Esophagus squamous epithelium (tissue), 5 donors: ENCODE data around the gene IMMP2L. TPM values are rescaled to one million over a fixed set of nuclear protein-coding genes. Genes with fewer than 3 reads are reported as not detected.
"Not testable (repeated sequence)": the region's sequence is repeated elsewhere in the genome, so short reads cannot be mapped to it uniquely, and the experiment has no call there.

Experiments used
- DNase-seq: peaks from one replicate; lab custom pipeline; 2025; lab: John Stamatoyannopoulos, UW
- H3K27ac ChIP-seq, 4 donors: fragments of 200-600 bp; sonication (generic); one replicate each; pipeline ENCODE4 v1.5.1; 2016 to 2019; ENCODE audit warnings: mild to moderate bottlenecking in 1 of 4
- H3K27me3 ChIP-seq, 4 donors: fragments of 200-600 bp; sonication (generic); 1 replicate in 3 of 4; 2 replicates in 1 of 4; pipeline versions ENCODE4 v1.5.1 to v1.6.0; 2017 to 2021; ENCODE audit warnings: antibody characterized with exemption in 1 of 4
- H3K36me3 ChIP-seq, 3 donors: fragments of 200-600 bp; sonication (generic); one replicate each; pipeline ENCODE4 v1.5.1; 2016 to 2019
- H3K4me1 ChIP-seq, 3 donors: fragments of 200-600 bp; sonication (generic); one replicate each; pipeline ENCODE4 v1.5.1; 2017 to 2019
- H3K4me3 ChIP-seq, 4 donors: fragments of 200-600 bp; sonication (generic); 1 replicate in 3 of 4; 2 replicates in 1 of 4; pipeline ENCODE4 v1.5.1; 2016 to 2019; ENCODE audit warnings: mild to moderate bottlenecking in 2 of 4, moderate library complexity in 1 of 4
- H3K9me3 ChIP-seq, 3 donors: fragments of 200-600 bp; sonication (generic); one replicate each; pipeline ENCODE4 v1.5.1; 2016 to 2019
- POLR2A ChIP-seq, 4 donors: fragments of 450-650 bp; IDR thresholded peaks; one replicate each; pipeline ENCODE4 v1.6.1; 2017; ENCODE audit warnings: antibody characterized with exemption in 4 of 4, mild to moderate bottlenecking in 4 of 4, moderate library complexity in 3 of 4
- WGBS, 2 donors: methylation state at CpG; one replicate each; pipeline ENCODE4 v1.1.5; 2018; 5-methylcytosine and 5-hydroxymethylcytosine counted together
- intact Hi-C: fragments of 100-400 bp; cut with DNase I; formaldehyde crosslinking; loops from one replicate; pipeline ENCODE4 v1.15.0; 2022
- total RNA-seq, 4 donors: library from RNA; depleted of rRNA; stranded (reverse); fragments of >200 nt; gene quantifications; one replicate each; pipeline ENCODE4 v1.1.0, GENCODE V29; 2016
- TF ChIP-seq, protein P1 (sequence below), 6 experiments: fragments of 450-650 bp in 4 of 6; fragments of 200-600 bp in 2 of 6; sonication (generic) in 2 of 6; IDR thresholded peaks; one replicate each; pipeline ENCODE4 v1.5.1; 2016 to 2019; ENCODE audit warnings: antibody characterized with exemption in 6 of 6, mild to moderate bottlenecking in 4 of 6, moderate library complexity in 4 of 6
- donor health status: DM: yes; HTN: yes; CAD: no.

Gene IMMP2L
- 10 to 100 TPM in 1 of 4 donors, 1 to 10 TPM in 3; 1.6 to 21.7 (median 5.4) TPM for total RNA-seq

DNA sequence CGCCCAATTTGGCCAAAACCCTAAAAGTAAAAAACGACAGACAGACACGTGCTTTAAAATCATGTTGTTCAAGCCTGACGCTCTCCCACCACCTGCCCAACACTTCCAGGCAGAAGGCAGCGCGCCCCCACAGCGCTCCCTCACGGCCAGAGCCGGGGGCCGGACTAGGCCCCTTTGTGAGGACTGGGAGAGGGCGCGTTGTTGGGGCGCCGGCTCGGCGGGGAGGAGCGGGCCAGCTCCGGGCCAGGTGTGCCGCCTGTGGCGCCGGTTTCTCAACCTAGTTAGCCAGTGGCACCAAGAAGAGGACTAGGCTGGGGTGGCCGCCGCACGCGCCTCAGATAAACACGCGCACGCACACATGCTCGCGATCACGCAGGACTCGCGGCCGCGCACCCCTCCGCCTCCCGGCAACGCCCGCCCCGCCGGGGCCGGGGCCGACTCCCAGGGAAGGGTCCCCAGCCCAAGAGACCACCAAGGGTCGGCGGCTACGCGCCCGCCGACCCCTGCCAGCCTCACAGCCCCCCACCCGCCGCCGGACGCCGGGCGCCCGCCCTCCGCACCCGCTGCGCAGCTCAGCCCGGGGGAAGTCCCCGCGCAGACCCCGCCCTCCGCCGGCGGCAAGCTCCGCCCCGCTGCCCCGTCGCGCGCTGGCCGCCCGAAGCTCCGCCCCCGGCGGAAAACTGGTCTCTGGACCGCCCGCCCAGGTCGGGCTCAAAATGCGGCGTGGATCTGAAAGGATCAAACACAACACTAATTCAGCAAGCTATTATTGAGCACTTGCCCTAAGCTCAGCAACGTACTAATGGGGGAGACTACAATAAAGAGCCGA is at the start of gene IMMP2L:
Gene IMMP2L (minus strand): TSS at position 589 of the 829 bp plus-strand sequence.
- H3K4me1 ChIP-seq: peaks cover 7 to 29% (median 10%) of the 10 kb centered on the region in 3 donors
- H3K4me3 ChIP-seq: peak within 1 kb of the TSS; percentile 62 to 85 (median 82)
- peak; percentile 9 for DNase-seq
- H3K27me3 ChIP-seq: no peaks in the 10 kb centered on the region
- WGBS, 2 donors: 0 to 1% methylated on average over 7 to 8 of the region's 84 CpGs
- H3K9me3 ChIP-seq: no peaks in the 10 kb centered on the region
- peak in 2 of 4 donors; percentile 70 to 76 for TF ChIP-seq POLR2A (IDR thresholded peaks at IDR 0.05)
- TF ChIP-seq, protein P1, sequence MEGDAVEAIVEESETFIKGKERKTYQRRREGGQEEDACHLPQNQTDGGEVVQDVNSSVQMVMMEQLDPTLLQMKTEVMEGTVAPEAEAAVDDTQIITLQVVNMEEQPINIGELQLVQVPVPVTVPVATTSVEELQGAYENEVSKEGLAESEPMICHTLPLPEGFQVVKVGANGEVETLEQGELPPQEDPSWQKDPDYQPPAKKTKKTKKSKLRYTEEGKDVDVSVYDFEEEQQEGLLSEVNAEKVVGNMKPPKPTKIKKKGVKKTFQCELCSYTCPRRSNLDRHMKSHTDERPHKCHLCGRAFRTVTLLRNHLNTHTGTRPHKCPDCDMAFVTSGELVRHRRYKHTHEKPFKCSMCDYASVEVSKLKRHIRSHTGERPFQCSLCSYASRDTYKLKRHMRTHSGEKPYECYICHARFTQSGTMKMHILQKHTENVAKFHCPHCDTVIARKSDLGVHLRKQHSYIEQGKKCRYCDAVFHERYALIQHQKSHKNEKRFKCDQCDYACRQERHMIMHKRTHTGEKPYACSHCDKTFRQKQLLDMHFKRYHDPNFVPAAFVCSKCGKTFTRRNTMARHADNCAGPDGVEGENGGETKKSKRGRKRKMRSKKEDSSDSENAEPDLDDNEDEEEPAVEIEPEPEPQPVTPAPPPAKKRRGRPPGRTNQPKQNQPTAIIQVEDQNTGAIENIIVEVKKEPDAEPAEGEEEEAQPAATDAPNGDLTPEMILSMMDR (IDR thresholded peaks at IDR 0.05): peak in 3 of 6 experiments; percentile 5 to 24 (median 10)
- H3K27ac ChIP-seq: peak within 1 kb of the TSS; percentile 82 to 92 (median 90)
- H3K36me3 ChIP-seq: peaks cover 0 to 12% (median 0%) of the 10 kb centered on the region in 3 donors
- intact Hi-C loops: no loop called here

DNA sequence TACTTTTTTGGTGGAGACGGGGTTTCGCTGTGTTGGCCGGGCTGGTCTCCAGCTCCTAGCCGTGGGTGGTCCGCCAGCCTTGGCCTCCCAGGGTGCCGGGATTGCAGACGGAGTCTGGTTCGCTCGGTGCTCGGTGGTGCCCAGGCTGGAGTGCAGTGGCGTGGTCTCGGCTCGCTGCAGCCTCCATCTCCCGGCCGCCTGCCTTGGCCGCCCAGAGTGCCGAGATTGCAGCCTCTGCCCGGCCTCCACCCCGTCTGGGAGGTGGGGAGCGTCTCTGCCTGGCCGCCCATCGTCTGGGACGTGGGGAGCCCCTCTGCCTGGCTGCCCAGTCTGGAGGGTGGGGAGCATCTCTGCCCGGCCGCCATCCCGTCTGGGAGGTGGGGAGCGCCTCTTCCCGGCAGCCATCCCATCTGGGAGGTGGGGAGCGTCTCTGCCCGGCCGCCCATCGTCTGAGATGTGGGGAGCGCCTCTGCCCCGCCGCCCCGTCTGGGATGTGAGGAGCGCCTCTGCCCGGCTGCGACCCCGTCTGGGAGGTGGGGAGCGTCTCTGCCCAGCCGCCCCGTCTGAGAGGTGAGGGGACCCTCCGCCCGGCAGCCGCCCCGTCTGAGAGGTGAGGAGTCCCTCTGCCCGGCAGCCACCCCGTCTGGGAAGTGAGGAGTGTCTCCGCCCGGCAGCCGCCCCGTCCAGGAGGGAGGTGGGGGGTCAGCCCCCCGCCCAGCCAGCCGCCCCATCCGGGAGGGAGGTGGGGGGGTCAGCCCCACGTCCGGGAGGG is 47.4 kb upstream of the IMMP2L start:
- intact Hi-C loops: not testable (repeated sequence)

DNA sequence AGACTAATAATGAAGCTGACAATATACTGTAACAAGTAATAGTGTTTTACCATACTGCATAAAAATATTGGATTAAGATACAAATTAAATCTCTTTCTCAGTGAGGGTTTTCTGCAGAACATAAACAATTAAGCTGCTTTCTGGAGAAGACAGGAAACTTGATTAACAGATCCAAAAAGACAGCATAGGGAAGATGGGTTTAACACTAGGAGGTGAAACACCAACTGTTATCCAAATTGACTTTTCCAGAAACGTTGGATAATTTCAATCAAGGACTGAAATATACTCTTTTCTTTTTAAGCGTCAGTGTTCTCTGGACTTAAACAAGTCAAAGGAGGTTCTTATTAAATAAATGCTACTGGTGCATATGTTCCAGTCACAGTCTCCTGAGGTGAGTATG is 45.3 kb upstream of the IMMP2L start:
- no peaks in the 10 kb centered on the region for H3K36me3 ChIP-seq
- H3K4me1 ChIP-seq: no peaks in the 10 kb centered on the region
- no peak overlapping the region for H3K4me3 ChIP-seq
- intact Hi-C loops: no loop called here
- H3K27me3 ChIP-seq: no peaks in the 10 kb centered on the region
- H3K27ac ChIP-seq: no peak overlapping the region
- 68 to 72% methylated on average over 2 of the region's 2 CpGs for WGBS, 2 donors
- no peaks in the 10 kb centered on the region for H3K9me3 ChIP-seq
- DNase-seq: no peak
- TF ChIP-seq, protein P1 (IDR thresholded peaks at IDR 0.05): no peak
- no peak for TF ChIP-seq POLR2A (IDR thresholded peaks at IDR 0.05)

More for the DNA sequence above, 47.4 kb upstream of the IMMP2L start:
- WGBS, 2 donors: no CpG with 5 or more reads among the region's 58 CpGs
- DNase-seq, H3K4me3 ChIP-seq, H3K4me1 ChIP-seq, H3K27ac ChIP-seq, H3K9me3 ChIP-seq, H3K36me3 ChIP-seq, H3K27me3 ChIP-seq: not testable (repeated sequence)

DNA sequence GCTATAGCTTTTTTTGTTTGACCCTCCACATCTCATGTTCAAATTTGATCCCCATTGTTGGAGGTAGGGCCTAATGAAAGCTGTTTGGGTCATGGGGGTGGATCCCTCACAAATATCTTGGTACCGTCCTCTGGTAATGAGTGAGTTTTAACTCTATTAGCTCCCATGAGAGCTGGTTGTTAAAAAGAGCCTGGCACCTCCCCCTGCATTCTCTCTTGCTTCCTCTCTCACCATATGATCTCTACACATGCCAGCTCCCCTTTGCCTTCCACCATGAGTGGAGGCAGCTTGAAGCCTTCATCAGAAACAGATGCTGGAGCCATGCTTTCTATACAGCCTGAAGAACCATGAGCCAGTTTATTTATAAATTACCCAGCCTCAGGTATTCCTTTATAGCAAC is 43.0 kb upstream of the IMMP2L start:
- intact Hi-C loops: no loop called here
- no peak for DNase-seq
- Histone ChIP-seq H3K27ac (no peak overlapping the region), H3K36me3 (no peaks in the 10 kb centered on the region), H3K4me1 (no peaks in the 10 kb centered on the region), H3K4me3 (no peak overlapping the region), H3K27me3 (no peaks in the 10 kb centered on the region), H3K9me3 (no peaks in the 10 kb centered on the region)
- 23 to 50% methylated on average over 1 of the region's 1 CpG for WGBS, 2 donors
- TF ChIP-seq POLR2A (IDR thresholded peaks at IDR 0.05): no peak
- TF ChIP-seq, protein P1 (IDR thresholded peaks at IDR 0.05): no peak

DNA sequence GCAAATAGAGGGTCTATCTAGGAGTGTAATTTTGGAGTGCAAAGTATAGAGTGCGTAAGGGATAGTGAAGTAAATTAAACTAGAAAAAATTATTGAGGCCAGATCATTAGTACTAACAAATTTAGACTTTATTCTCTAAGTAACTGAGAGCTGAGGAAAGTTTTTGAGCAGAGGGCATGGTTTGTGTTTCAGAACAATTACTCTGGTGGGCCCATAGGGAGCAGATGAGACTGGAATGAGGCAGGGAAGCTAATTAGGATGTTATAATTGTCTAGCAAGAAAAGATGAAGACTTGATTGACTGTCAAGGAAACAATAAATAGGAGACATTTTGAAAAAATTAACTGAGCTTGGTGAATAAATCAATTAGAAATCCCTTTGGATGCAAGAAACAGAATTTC is 37.8 kb upstream of the IMMP2L start:
- TF ChIP-seq, protein P1 (IDR thresholded peaks at IDR 0.05): no peak
- TF ChIP-seq POLR2A (IDR thresholded peaks at IDR 0.05): no peak
- Histone ChIP-seq H3K27me3 (no peaks in the 10 kb centered on the region), H3K4me1 (no peaks in the 10 kb centered on the region), H3K4me3 (no peak overlapping the region), H3K27ac (no peak overlapping the region), H3K36me3 (no peaks in the 10 kb centered on the region), H3K9me3 (no peaks in the 10 kb centered on the region)
- DNase-seq: no peak
- intact Hi-C loops: no loop called here
- 88 to 100% methylated on average over 1 of the region's 1 CpG for WGBS, 2 donors
